Progenitor cell of endocrine pancreas (in vitro differentiated cells): Measurements from ENCODE around the gene TFEB. TPM values are rescaled to one million over a fixed set of nuclear protein-coding genes. Genes with fewer than 3 reads are reported as not detected.

Source experiments
- DNase-seq: peaks from one replicate; pipeline ENCODE4 v3.0.0; 2021; ENCODE audit warnings: low spot score; ENCODE audit not compliant: unreplicated experiment
- H3K27ac Mint-ChIP-seq: 2 replicates; pipeline ENCODE4 v1.8.0; 2021; ENCODE audit warnings: mild to moderate bottlenecking, moderate library complexity, mixed read lengths
- H3K27me3 Mint-ChIP-seq: 2 replicates; pipeline ENCODE4 v1.8.0; 2021; ENCODE audit warnings: mixed read lengths
- H3K36me3 Mint-ChIP-seq: 2 replicates; pipeline ENCODE4 v1.8.0; 2022; ENCODE audit warnings: mixed read lengths; ENCODE audit not compliant: insufficient read depth
- H3K4me1 Mint-ChIP-seq: 2 replicates; pipeline ENCODE4 v1.8.0; 2021; ENCODE audit warnings: low read depth, mixed read lengths
- H3K4me3 Mint-ChIP-seq: 2 replicates; pipeline ENCODE4 v1.8.0; 2021; ENCODE audit warnings: low read depth, mild to moderate bottlenecking, moderate library complexity, mixed read lengths
- H3K9me3 Mint-ChIP-seq: 2 replicates; pipeline ENCODE4 v1.8.0; 2021; ENCODE audit warnings: low read depth, mixed read lengths
- total RNA-seq: library from RNA; stranded (reverse); gene quantifications from 2 replicates; pipeline ENCODE4 v1.2.1, GENCODE V29; 2021
- TF ChIP-seq, protein P1 (sequence below): fragments of 200-600 bp; sonication (generic); IDR thresholded peaks from one replicate; pipeline ENCODE4 v1.5.0; 2021; ENCODE audit warnings: antibody characterized with exemption, mild to moderate bottlenecking; ENCODE audit not compliant: unreplicated experiment

TFEB gene
- total RNA-seq, 1 donor from 2014 or later, result 0.48 TPM

DNA sequence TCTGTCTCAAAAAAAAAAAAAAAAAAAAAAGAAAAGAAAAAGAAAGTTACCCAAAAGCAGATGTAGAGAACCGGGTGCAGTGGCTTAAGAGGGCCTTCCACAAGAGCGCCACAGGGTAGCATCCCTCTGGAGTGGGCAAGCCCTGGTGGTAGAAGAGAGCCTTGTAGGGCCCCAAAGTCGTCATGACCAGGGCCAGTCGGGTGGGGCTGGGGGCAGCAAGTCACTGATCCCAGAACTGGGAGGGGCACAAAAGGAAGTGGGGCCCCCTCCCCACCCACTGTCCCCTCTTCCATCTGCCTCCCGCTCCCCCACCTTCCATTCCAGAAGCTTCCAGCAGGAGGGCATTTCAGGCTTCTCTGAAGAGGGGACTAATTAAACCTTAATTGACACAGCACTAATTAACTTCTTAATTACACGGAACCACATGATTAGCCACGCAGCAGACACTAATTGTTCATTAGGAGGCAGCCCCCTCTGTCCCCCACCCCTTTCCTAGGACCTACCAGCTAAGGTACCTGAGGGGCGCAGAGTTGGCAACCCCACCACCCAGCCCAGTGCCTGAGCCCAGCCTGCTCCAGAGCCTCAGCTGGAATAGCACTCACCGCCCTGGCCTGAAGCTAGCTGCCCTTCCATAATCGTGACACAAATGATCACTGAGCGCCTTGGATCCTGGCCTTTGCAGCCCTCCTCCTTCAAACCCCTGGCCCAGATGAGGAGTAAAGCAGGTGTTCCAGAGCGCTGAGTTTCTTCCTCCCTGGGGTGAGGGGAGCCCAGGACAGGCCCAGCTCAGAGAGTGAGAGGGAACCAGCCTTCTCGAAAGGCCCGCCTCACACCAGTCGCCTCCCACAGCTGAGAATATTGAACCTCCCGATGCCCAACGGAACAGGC, 62.3 kb downstream of the TFEB start:
- peaks cover 52% of the 10 kb centered on the region for H3K27me3 Mint-ChIP-seq
- DNase-seq, result no peak
- no peak overlapping the region for H3K27ac Mint-ChIP-seq
- H3K4me3 Mint-ChIP-seq, result no peak overlapping the region
- H3K4me1 Mint-ChIP-seq, result peaks cover 1% of the 10 kb centered on the region
- no peaks in the 10 kb centered on the region for H3K36me3 Mint-ChIP-seq
- TF ChIP-seq, protein P1, sequence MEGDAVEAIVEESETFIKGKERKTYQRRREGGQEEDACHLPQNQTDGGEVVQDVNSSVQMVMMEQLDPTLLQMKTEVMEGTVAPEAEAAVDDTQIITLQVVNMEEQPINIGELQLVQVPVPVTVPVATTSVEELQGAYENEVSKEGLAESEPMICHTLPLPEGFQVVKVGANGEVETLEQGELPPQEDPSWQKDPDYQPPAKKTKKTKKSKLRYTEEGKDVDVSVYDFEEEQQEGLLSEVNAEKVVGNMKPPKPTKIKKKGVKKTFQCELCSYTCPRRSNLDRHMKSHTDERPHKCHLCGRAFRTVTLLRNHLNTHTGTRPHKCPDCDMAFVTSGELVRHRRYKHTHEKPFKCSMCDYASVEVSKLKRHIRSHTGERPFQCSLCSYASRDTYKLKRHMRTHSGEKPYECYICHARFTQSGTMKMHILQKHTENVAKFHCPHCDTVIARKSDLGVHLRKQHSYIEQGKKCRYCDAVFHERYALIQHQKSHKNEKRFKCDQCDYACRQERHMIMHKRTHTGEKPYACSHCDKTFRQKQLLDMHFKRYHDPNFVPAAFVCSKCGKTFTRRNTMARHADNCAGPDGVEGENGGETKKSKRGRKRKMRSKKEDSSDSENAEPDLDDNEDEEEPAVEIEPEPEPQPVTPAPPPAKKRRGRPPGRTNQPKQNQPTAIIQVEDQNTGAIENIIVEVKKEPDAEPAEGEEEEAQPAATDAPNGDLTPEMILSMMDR, result no peak
- peaks cover 4% of the 10 kb centered on the region for H3K9me3 Mint-ChIP-seq

DNA sequence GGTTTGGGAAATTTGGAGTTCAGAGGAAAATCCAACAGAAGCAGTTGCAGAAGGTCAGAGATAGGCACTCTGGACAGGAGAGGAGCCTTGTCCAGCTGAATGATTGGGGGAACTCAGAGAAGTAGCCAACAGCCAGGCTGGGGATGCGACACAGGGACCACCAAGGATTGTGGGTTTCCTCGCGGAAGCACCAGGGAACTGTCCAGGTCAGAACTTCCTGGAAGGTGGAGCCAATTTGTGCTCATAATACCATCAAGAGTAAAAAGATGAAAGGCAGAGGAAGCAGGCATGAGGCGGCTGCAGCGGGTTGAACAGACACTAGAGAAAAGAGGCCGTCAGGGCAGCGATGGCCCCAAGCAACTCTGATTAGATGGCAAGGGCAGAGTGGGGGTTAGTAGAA, 63.4 kb downstream of the TFEB start:
- TF ChIP-seq, protein P1, result no peak

DNA sequence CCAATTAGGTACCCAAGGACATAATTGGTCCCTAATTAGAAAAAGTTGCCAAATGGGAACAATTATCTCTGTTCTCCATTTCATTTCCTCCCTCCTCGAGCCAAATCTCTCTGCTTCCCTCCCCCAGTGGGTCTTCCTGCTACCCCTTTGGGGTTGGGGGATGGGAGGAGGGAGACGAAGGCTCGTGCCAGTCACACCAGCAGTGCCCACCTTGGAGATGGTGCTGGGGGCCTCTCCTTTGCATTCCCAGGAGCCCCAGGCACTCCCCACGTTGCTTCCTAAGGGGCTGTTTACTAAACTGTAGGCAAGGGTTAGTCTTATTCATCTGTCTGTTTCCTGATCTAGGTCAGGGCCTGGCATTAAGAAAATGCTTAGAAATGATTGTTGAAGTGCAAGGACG, 64.0 kb downstream of the TFEB start:
- Mint-ChIP-seq H3K4me3 (no peak overlapping the region), H3K27me3 (peaks cover 52% of the 10 kb centered on the region)

More for the DNA sequence above, 63.4 kb downstream of the TFEB start:
- Mint-ChIP-seq H3K9me3 (peaks cover 4% of the 10 kb centered on the region), H3K27ac (no peak overlapping the region), H3K36me3 (no peaks in the 10 kb centered on the region), H3K4me1 (peaks cover 1% of the 10 kb centered on the region), H3K27me3 (peaks cover 55% of the 10 kb centered on the region), H3K4me3 (no peak overlapping the region)
- DNase-seq, result no peak

DNA sequence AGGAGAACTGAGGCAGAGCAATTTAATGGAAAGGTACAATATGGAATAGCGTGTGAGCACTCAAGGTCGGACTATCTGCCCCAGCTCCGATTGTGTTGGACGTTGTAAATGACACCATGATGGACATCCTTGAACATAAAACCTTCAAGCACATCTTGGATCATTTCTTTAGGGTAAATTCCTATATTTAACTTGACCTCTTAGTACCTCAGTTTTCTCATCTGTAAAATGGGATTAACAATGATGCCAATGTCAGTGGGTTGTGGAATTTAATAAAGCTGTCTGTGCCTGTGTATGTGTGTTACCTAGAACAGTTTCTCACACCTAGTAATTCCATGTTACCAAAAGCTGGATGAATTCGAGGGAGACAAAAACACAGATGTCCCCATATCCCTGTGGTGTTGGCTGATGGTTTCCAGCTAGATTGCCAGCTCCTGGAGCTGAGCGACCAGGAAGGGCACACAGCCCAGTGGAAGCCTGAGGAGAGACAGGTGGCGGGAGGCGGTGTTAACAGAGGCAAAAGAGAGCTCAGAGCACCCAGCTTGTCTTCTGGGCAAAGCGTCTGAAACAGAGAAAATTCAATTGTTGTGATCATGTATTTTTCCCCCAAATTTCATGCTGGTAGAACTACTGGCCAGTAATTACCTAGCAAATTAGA, 64.6 kb downstream of the TFEB start:
- peaks cover 48% of the 10 kb centered on the region for H3K27me3 Mint-ChIP-seq
- TF ChIP-seq, protein P1, result no peak
- DNase-seq, result no peak
- no peak overlapping the region for H3K27ac Mint-ChIP-seq
- H3K4me3 Mint-ChIP-seq, result no peak overlapping the region
- H3K4me1 Mint-ChIP-seq, result peaks cover 1% of the 10 kb centered on the region
- H3K36me3 Mint-ChIP-seq, result no peaks in the 10 kb centered on the region
- peaks cover 4% of the 10 kb centered on the region for H3K9me3 Mint-ChIP-seq

More for the DNA sequence above, 64.0 kb downstream of the TFEB start:
- TF ChIP-seq, protein P1, result no peak
- Mint-ChIP-seq H3K27ac (no peak overlapping the region), H3K9me3 (peaks cover 4% of the 10 kb centered on the region), H3K4me1 (peaks cover 1% of the 10 kb centered on the region), H3K36me3 (no peaks in the 10 kb centered on the region)
- no peak for DNase-seq

DNA sequence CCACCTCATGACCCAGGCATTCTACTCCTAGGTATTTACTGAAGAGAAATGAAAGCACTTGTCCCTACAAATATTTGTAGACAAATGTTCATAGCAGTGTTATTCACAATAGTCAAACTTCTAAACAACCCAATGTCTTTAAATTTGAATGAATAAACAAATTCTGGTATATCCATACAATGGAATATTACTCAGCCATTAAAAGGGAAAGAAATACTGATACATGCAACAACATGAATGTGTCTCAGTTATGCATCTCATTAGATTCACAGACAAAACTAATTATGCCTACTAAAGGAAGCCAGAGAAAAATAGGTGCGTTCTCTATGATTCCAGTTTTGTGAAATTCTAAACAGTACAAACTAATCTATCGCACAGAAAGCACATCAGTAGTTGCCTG, 66.4 kb downstream of the TFEB start:
- no peak for DNase-seq

More for the DNA sequence above, 66.4 kb downstream of the TFEB start:
- Mint-ChIP-seq H3K9me3 (peaks cover 4% of the 10 kb centered on the region), H3K27me3 (peaks cover 41% of the 10 kb centered on the region), H3K4me1 (no peaks in the 10 kb centered on the region), H3K4me3 (no peak overlapping the region), H3K36me3 (no peaks in the 10 kb centered on the region), H3K27ac (no peak overlapping the region)
- TF ChIP-seq, protein P1, result no peak
